NCI-H748 (cell line): Measurements from ENCODE around the gene TUBA4A.
"Not testable (repeated sequence)": the region's sequence is repeated elsewhere in the genome, so short reads cannot be mapped to it uniquely, and the experiment has no call there.

ENCODE experiments used
- DNase-seq: peaks from one replicate; lab custom pipeline; 2025; ENCODE audit not compliant: unreplicated experiment; lab: John Stamatoyannopoulos, UW

Gene TUBA4A

DNA sequence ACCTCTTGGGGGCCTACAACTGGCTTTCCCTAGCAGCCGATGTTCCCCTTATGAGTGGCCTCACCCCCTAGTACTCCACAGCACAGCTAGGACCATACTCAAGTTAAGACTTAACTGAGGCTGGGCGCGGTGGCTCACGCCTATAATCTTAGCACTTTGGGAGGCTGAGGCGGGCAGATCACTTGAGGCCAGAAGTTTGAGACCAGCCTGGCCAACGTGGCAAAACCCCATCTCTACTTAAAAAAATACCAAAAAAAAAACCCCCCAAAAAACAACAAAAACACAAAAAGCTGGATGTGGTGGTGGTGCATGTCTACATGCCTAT is 33.4 kb upstream of the TUBA4A start:
- not testable (repeated sequence) for DNase-seq

DNA sequence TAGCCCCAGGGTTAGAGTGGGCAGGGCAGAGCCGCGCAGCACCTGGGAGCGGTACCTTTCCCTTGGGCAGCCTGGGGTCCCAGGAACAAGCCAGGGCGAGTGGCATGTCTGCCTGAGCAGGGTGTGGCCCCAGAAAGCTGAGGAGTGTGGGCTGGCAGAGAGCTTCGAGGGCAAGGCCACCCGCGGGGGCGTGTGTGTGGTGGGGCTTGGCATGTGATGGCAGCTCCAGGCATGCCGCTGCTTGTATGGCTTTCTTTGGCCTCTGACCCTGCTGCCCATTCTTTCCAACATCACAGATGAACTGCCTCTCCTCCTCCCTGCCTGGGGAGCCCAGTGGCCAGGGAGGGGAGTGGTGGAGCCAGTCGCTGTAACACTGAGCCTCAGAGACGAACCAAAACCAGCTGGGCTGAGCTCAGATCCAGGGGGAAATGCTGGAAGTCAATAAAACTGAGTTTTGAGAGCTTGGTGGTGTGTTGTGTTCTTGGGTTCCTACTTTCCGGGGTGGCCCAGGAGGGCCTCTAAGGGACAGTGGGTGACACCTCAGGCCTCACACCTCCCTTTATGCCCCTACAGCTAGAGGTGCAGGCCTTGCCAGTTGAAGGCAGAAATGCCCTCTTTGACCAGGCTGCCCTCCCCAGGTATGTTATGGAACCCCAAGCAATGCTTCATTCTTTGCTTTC is 32.9 kb upstream of the TUBA4A start:
- no peak for DNase-seq

DNA sequence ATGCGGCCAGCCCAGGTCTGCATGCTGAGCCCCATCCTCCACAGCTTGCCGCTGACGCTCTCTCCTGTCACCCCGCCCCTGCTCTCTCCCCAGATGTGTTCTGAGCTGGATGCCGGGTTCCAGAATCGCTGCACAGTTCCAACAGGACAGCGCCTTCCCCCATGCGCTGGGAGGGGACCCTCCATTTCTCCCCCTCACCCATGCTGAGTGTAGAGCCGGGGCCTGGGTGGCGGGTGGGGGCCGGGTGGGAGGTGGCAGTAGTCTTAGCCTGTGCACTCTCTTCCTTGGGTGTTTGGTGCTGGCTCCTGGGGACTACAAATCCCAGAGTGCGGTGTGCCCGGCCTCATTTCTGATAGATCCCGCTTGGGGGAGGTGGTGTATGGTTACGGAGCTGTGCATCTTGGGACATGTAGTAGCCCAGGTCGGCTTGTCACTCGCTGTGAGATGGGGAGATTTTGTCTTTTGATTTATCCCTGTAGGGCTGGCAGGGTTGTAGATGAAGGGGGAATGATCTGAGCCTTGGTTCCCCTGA is 32.2 kb upstream of the TUBA4A start:
- DNase-seq: no peak

GRCh38 chr2:219285373-219285735 is 31.6 kb upstream of the TUBA4A start:
- DNase-seq: no peak

- DNase-seq: no peak
These were observed 31.0 kb upstream of the TUBA4A start for GRCh38 chr2:219284501-219285372.

GRCh38 chr2:219282943-219283581 is 29.3 kb upstream of the TUBA4A start:
- DNase-seq: no peak

GRCh38 chr2:219282375-219282774 is 28.7 kb upstream of the TUBA4A start:
- DNase-seq: no peak

- no peak for DNase-seq
These were observed 27.9 kb upstream of the TUBA4A start for GRCh38 chr2:219281588-219281987.

GRCh38 chr2:219280651-219281050 is 26.9 kb upstream of the TUBA4A start:
- DNase-seq: no peak

GRCh38 chr2:219279916-219280516 is 26.3 kb upstream of the TUBA4A start:
- DNase-seq: no peak

- peak; percentile 97 for DNase-seq
These were observed 25.6 kb upstream of the TUBA4A start, which contains the start of gene DNAJB2 for GRCh38 chr2:219279151-219279915. Gene DNAJB2 (plus strand): TSS chr2:219279366. CDS start chr2:219279834, 468 bp downstream.

- DNase-seq: no peak
These were observed 25.0 kb upstream of the TUBA4A start for GRCh38 chr2:219278655-219279150.

- peak; percentile 74 for DNase-seq
These were observed 24.3 kb upstream of the TUBA4A start for GRCh38 chr2:219277703-219278654.

- no peak for DNase-seq
These were observed 20.7 kb upstream of the TUBA4A start for GRCh38 chr2:219274361-219274921.

DNA sequence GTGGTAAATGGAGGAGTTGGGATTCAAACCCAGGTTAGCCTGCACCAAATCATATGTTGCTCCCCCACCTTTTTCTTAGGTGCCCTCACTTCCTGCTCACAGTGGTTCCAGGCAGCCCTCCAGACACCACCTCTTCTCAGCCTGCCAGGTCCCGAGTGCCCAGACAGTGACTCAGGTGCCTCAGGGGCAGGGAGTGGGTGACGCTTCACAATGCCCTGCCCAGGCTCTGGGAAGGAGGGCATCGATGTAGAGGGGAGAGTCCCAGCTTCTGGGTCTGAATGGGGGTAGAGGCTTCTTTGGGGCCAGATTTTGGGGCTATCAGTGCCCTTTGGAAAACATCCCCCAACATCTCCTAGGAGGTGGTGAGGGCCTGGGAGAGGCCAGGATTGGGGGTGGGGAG is 20.2 kb upstream of the TUBA4A start:
- DNase-seq: no peak

GRCh38 chr2:219272995-219273394 is 19.3 kb upstream of the TUBA4A start:
- no peak for DNase-seq

GRCh38 chr2:219272356-219272755 is 18.6 kb upstream of the TUBA4A start:
- DNase-seq: no peak

GRCh38 chr2:219271021-219271420 is 17.3 kb upstream of the TUBA4A start:
- no peak for DNase-seq

GRCh38 chr2:219270055-219270372 is 16.3 kb upstream of the TUBA4A start:
- no peak for DNase-seq
